Measurements from ENCODE around the gene ZC3H12D.

- TF ChIP-seq CTCF (IDR thresholded peaks at IDR 0.05) (no peak), ZFX (IDR thresholded peaks at IDR 0.05; ENCODE audit: borderline replicate concordance) (no peak)
Observed at GRCh38 chr6:149461670-149462069, 23.1 kb downstream of the ZC3H12D start.

All from 22Rv1 (cell line).